GM12878 (cell line): ENCODE results near the gene MYO3B. TPM values are rescaled to one million over a fixed set of nuclear protein-coding genes. Genes with fewer than 3 reads are reported as not detected.

Experiments
- ATF3 ChIP-seq: IDR thresholded peaks from 2 replicates; pipeline ENCODE4 v1.6.1; 2011; ENCODE audit warnings: low read depth, mild to moderate bottlenecking, low read length, moderate library complexity, borderline replicate concordance; ENCODE audit errors: extremely low read depth
- BACH1 ChIP-seq: fragments of 450-650 bp; IDR thresholded peaks from 2 replicates; pipeline ENCODE4 v1.6.1; 2017; ENCODE audit warnings: mild to moderate bottlenecking, borderline replicate concordance
- BHLHE40 ChIP-seq, 2 experiments: fragments of 450-650 bp in 1 of 2; IDR thresholded peaks; 2 replicates each; pipeline ENCODE4 v1.6.1; 2011 to 2017; ENCODE audit warnings: low read depth in 2 of 2, borderline replicate concordance in 1 of 2, improper control_type of control experiment in 1 of 2, low read length in 1 of 2, mild to moderate bottlenecking in 1 of 2
- CHD2 ChIP-seq: IDR thresholded peaks from 2 replicates; pipeline ENCODE4 v1.6.1; 2011; ENCODE audit warnings: low read depth, low read length, improper control_type of control experiment, borderline replicate concordance
- E2F4 ChIP-seq: IDR thresholded peaks from 2 replicates; pipeline ENCODE4 v1.6.1; 2012; ENCODE audit warnings: low read depth, low read length, improper control_type of control experiment
- EED ChIP-seq: sonication (generic); IDR thresholded peaks from 2 replicates; pipeline ENCODE4 v1.6.1; 2016; ENCODE audit warnings: antibody characterized with exemption, low read depth
- EP300 ChIP-seq, 2 experiments: fragments of 150-350 bp in 1 of 2; IDR thresholded peaks; 2 replicates each; pipeline ENCODE4 v1.6.1; 2011 to 2012; ENCODE audit warnings: low read depth in 2 of 2, low read length in 2 of 2, borderline replicate concordance in 1 of 2, improper control_type of control experiment in 1 of 2, inconsistent platforms in 1 of 2; ENCODE audit not compliant: control insufficient read depth in 1 of 2
- MEF2B ChIP-seq: fragments of 450-650 bp; IDR thresholded peaks from 2 replicates; pipeline ENCODE4 v1.6.1; 2018; ENCODE audit warnings: mild to moderate bottlenecking, moderate library complexity; ENCODE audit not compliant: partially characterized antibody, poor library complexity, severe bottlenecking
- RB1 ChIP-seq: fragments of 450-650 bp; formaldehyde crosslinking; IDR thresholded peaks from 2 replicates; pipeline ENCODE4 v1.6.1; 2017; ENCODE audit warnings: mild to moderate bottlenecking, borderline replicate concordance
- RELA ChIP-seq: fragments of 450-650 bp; IDR thresholded peaks from 2 replicates; pipeline ENCODE4 v1.8.0; 2014; ENCODE audit warnings: borderline replicate concordance; ENCODE audit not compliant: partially characterized antibody
- STAT3 ChIP-seq: IDR thresholded peaks from 2 replicates; pipeline ENCODE4 v1.6.1; 2011; ENCODE audit warnings: low read depth, low read length, improper control_type of control experiment
- TAF1 ChIP-seq: IDR thresholded peaks from 2 replicates; pipeline ENCODE4 v1.6.1; 2011; ENCODE audit warnings: mild to moderate bottlenecking, low read depth, low read length, borderline replicate concordance
- ZBTB11 ChIP-seq: fragments of 450-650 bp; formaldehyde crosslinking; IDR thresholded peaks from 2 replicates; pipeline ENCODE4 v1.5.0; 2022; ENCODE audit warnings: mild to moderate bottlenecking, missing genetic modification characterization
- ZNF24 ChIP-seq: fragments of 450-650 bp; IDR thresholded peaks from 2 replicates; pipeline ENCODE4 v1.6.1; 2017; ENCODE audit warnings: antibody characterized with exemption, mild to moderate bottlenecking
- polyA plus RNA-seq, 11 experiments: library from polyadenylated mRNA; depleted of rRNA in 4 of 11; unstranded in 6 of 11; stranded (reverse) in 5 of 11; fragments of >200 nt; fragmentation: Nextera tagmentation in 4 of 11; fragmentation: Illumina TruSeq in 1 of 11; extraction: Ambion mirVana in 4 of 11; extraction: Trizol in 1 of 11; gene quantifications; 1 replicate in 1 of 11; 2 replicates in 10 of 11; pipeline versions ENCODE4 v1.2.1 to v1.2.3, GENCODE V29; 2011 to 2016; ENCODE audit warnings: inconsistent platforms in 2 of 11, missing spikeins in 2 of 11, low read depth in 1 of 11
- total RNA-seq, 4 experiments: library from RNA; depleted of rRNA in 3 of 4; stranded (reverse); fragments of >200 nt in 3 of 4; fragmentation: Illumina TruSeq in 1 of 4; extraction: Trizol in 1 of 4; gene quantifications; 2 replicates each; pipeline versions ENCODE4 v1.2.1 to v1.2.3, GENCODE V29; 2013 to 2021

Gene MYO3B
- total and polyA plus RNA-seq, 10 of the 15 experiments (the other 5 are each of a cell fraction or from before 2014, with no cell fraction given): 1.1 to 7.1 (median 2.1) TPM

- TF ChIP-seq ZBTB11 (CRISPR knock-in tag) (no peak), BACH1 (no peak), RB1 (no peak), RELA (no peak), ZNF24 (no peak), EED (0 out of 2 replicates have a peak, but pooled peaks have one; percentile 19), EP300 (IDR thresholded peaks at IDR 0.05; ENCODE audit: borderline replicate concordance in 1 of 2, control insufficient read depth in 1 of 2, low read depth in 2 of 2, low read length in 2 of 2) (0 out of 4 replicates have a peak, but pooled peaks of 1 of the 2 experiments have one; percentile 42), TAF1 (no peak), BHLHE40 (IDR thresholded peaks at IDR 0.05; ENCODE audit: borderline replicate concordance in 1 of 2, low read depth in 2 of 2, low read length in 1 of 2) (0 out of 4 replicates have a peak, but pooled peaks of 1 of the 2 experiments have one; percentile 24), MEF2B (peak; percentile 45), STAT3 (no peak), E2F4 (no peak), CHD2 (no peak), ATF3 (no peak)
- TF ChIP-seq, all 136 proteins: peak for 11
Observed at GRCh38 chr2:170408461-170409163, 230.7 kb downstream of the MYO3B start (continued).
